Measurements from ENCODE around the gene GH2.

GH2 gene

GRCh38 chr17:63838631-63839171 is 43.0 kb downstream of the GH2 start:
- DNase-seq = no peak

GRCh38 chr17:63837962-63838600 is 43.7 kb downstream of the GH2 start:
- DNase-seq = no peak

- no peak for DNase-seq
Observed at GRCh38 chr17:63837480-63837879, 44.3 kb downstream of the GH2 start.

- DNase-seq = no peak
Observed at GRCh38 chr17:63836811-63837210, 44.9 kb downstream of the GH2 start.

- peak in 1 of 2 experiments; percentile 21 for DNase-seq
Observed at GRCh38 chr17:63835167-63835720, 46.5 kb downstream of the GH2 start.

- DNase-seq = peak; percentile 74 to 81
Observed at GRCh38 chr17:63834431-63835166, 47.1 kb downstream of the GH2 start.

GRCh38 chr17:63833741-63834373 is 47.9 kb downstream of the GH2 start:
- no peak for DNase-seq

GRCh38 chr17:63833026-63833740 is 48.6 kb downstream of the GH2 start:
- DNase-seq = peak in 1 of 2 experiments; percentile 23

GRCh38 chr17:63832455-63832854 is 49.3 kb downstream of the GH2 start:
- peak in 1 of 2 experiments; percentile 29 for DNase-seq

- no peak for DNase-seq
Observed at GRCh38 chr17:63832014-63832413, 49.7 kb downstream of the GH2 start.

GRCh38 chr17:63831505-63831904 is 50.2 kb downstream of the GH2 start:
- DNase-seq = no peak

- DNase-seq = peak in 1 of 2 experiments; percentile 16
Observed at GRCh38 chr17:63830904-63831491, 50.7 kb downstream of the GH2 start.

- DNase-seq = no peak
Observed at GRCh38 chr17:63830278-63830677, 51.5 kb downstream of the GH2 start.

Data from activated T-cell treated with anti-CD3 and anti-CD28 coated beads, Interleukin-2, amount 50 U/mL, for 48 hours (primary cell).